ENCODE measurements around the gene FYN. TPM values are rescaled to one million over a fixed set of nuclear protein-coding genes. Genes with fewer than 3 reads are reported as not detected.
A peak's percentile ranks its signal among the peaks of the same experiment; 100 is the strongest.

Gene FYN
- total and polyA plus RNA-seq, 2 donors from 2014 or later = 34.5 to 52.4 TPM

- Histone ChIP-seq H3K36me3 (ENCODE audit: control insufficient read depth in 2 of 3, insufficient read depth in 3 of 3, low read length in 3 of 3) (no peaks in the 10 kb centered on the region), H3K27me3 (ENCODE audit: control insufficient read depth, insufficient read depth, low read length) (no peaks in the 10 kb centered on the region), H3K9me3 (ENCODE audit: control insufficient read depth in 2 of 3, insufficient read depth in 1 of 3, low read length in 3 of 3) (no peaks in the 10 kb centered on the region), H3K27ac (ENCODE audit: low read depth in 2 of 2, low read length in 2 of 2) (no peak overlapping the region), H3K4me3 (ENCODE audit: low read length in 3 of 3) (no peak overlapping the region), H3K9ac (ENCODE audit: low read length in 3 of 3) (no peak overlapping the region), H3K4me1 (ENCODE audit: control insufficient read depth in 2 of 3, insufficient read depth in 2 of 3, low read depth in 1 of 3, low read length in 3 of 3) (no peaks in the 10 kb centered on the region)
- no peak for TF ChIP-seq CTCF (IDR thresholded peaks at IDR 0.05; ENCODE audit: borderline replicate concordance, extremely low read depth, insufficient read depth)
- no peak for FAIRE-seq
- no peak for DNase-seq
- intact Hi-C loops (cut with DNase I) = no loop called here
These were observed 156.9 kb downstream of the FYN start for GRCh38 chr6:111716325-111716724.

- Histone ChIP-seq H3K36me3 (ENCODE audit: control insufficient read depth in 2 of 3, insufficient read depth in 3 of 3, low read length in 3 of 3) (no peaks in the 10 kb centered on the region), H3K9ac (ENCODE audit: low read length in 3 of 3) (no peak overlapping the region), H3K4me1 (ENCODE audit: control insufficient read depth in 2 of 3, insufficient read depth in 2 of 3, low read depth in 1 of 3, low read length in 3 of 3) (peaks cover 0 to 2% (median 1%) of the 10 kb centered on the region in 3 donors), H3K4me3 (ENCODE audit: low read length in 3 of 3) (no peak overlapping the region), H3K9me3 (ENCODE audit: control insufficient read depth in 2 of 3, insufficient read depth in 1 of 3, low read length in 3 of 3) (no peaks in the 10 kb centered on the region), H3K27me3 (ENCODE audit: control insufficient read depth, insufficient read depth, low read length) (no peaks in the 10 kb centered on the region), H3K27ac (ENCODE audit: low read depth in 2 of 2, low read length in 2 of 2) (no peak overlapping the region)
- TF ChIP-seq CTCF (IDR thresholded peaks at IDR 0.05; ENCODE audit: borderline replicate concordance, extremely low read depth, insufficient read depth) = no peak
- DNase-seq (no peak), FAIRE-seq (no peak)
- intact Hi-C loops (cut with DNase I) = no loop called here
These were observed 157.9 kb downstream of the FYN start for GRCh38 chr6:111715321-111715720.

- peak overlapping the region in 1 of 2 donors; percentile 28 for H3K27ac ChIP-seq (ENCODE audit: low read depth in 2 of 2, low read length in 2 of 2)
- intact Hi-C loops (cut with DNase I) = no loop called here
- no peak for DNase-seq
- no peak overlapping the region for H3K4me3 ChIP-seq (ENCODE audit: low read length in 3 of 3)
- H3K9ac ChIP-seq (ENCODE audit: low read length in 3 of 3) = no peak overlapping the region
- no peak for TF ChIP-seq CTCF (IDR thresholded peaks at IDR 0.05; ENCODE audit: borderline replicate concordance, extremely low read depth, insufficient read depth)
- H3K9me3 ChIP-seq (ENCODE audit: control insufficient read depth in 2 of 3, insufficient read depth in 1 of 3, low read length in 3 of 3) = no peaks in the 10 kb centered on the region
- H3K27me3 ChIP-seq (ENCODE audit: control insufficient read depth, insufficient read depth, low read length) = no peaks in the 10 kb centered on the region
- peaks cover 0 to 5% (median 4%) of the 10 kb centered on the region in 3 donors for H3K4me1 ChIP-seq (ENCODE audit: control insufficient read depth in 2 of 3, insufficient read depth in 2 of 3, low read depth in 1 of 3, low read length in 3 of 3)
- no peak for FAIRE-seq
- no peaks in the 10 kb centered on the region for H3K36me3 ChIP-seq (ENCODE audit: control insufficient read depth in 2 of 3, insufficient read depth in 3 of 3, low read length in 3 of 3)
These were observed 158.6 kb downstream of the FYN start for GRCh38 chr6:111714416-111715270.
